Smooth muscle cell of bladder (primary cell): Measurements from ENCODE around the gene LYSMD1. TPM values are rescaled to one million over a fixed set of nuclear protein-coding genes. Genes with fewer than 3 reads are reported as not detected.

Source experiments
- total RNA-seq: library from RNA; depleted of rRNA; stranded (reverse); fragments of >200 nt; gene quantifications from 2 replicates; pipeline ENCODE4 v1.2.3, GENCODE V29; 2014

The LYSMD1 gene
- 6.5 and 7.2 TPM in 2 replicates for total RNA-seq

GRCh38 chr1:151165738-151166504, at the start of gene LYSMD1, which contains the start of gene SCNM1:
Gene LYSMD1 (minus strand): TSS chr1:151165902. CDS start chr1:151165258, 644 bp downstream.
Gene SCNM1 (plus strand): TSS chr1:151166144. CDS start chr1:151166153, 9 bp downstream.

GRCh38 chr1:151198254-151199127, 32.8 kb upstream of the LYSMD1 start, which contains the start of gene PIP5K1A:
Gene PIP5K1A (plus strand): TSS chr1:151198552. CDS start chr1:151198997, 445 bp downstream.

GRCh38 chr1:151189637-151190445, 24.1 kb upstream of the LYSMD1 start, which contains the start of gene VPS72:
Gene VPS72 (minus strand): TSS chr1:151190197. CDS start chr1:151190121, 76 bp downstream.

GRCh38 chr1:151175863-151176262, 10.2 kb upstream of the LYSMD1 start, which contains the start of gene TMOD4:
Gene TMOD4 (minus strand): TSS chr1:151175981. CDS start chr1:151174875, 1,106 bp downstream.

GRCh38 chr1:151156515-151156819, 9.2 kb downstream of the LYSMD1 start, which contains the start of gene TNFAIP8L2:
Gene TNFAIP8L2 (plus strand): TSS chr1:151156649. CDS start chr1:151158698, 2,049 bp downstream.

GRCh38 chr1:151146412-151147131, 19.1 kb downstream of the LYSMD1 start, which contains the start of gene SEMA6C:
Gene SEMA6C (minus strand): TSS chr1:151146631. CDS start chr1:151142621, 4,010 bp downstream.

Other genes starting within 250 kb of the LYSMD1 start
- 27.9 and 28.1 TPM in 2 replicates for gene SETDB1, start 239.5 kb downstream of the LYSMD1 start, total RNA-seq
- 86.9 and 125 TPM in 2 replicates for gene CERS2, start 191.1 kb downstream of the LYSMD1 start, total RNA-seq
- 0.14 and 0.28 TPM in 2 replicates for gene ANXA9, start 183.6 kb downstream of the LYSMD1 start, total RNA-seq
- 6.4 and 6.6 TPM in 2 replicates for gene MINDY1, start 159.0 kb downstream of the LYSMD1 start, total RNA-seq
- gene PRUNE1, start 157.5 kb downstream of the LYSMD1 start, total RNA-seq, result 5.5 and 8.1 TPM in 2 replicates
- gene BNIPL, start 129.3 kb downstream of the LYSMD1 start, total RNA-seq, result 0.14 and 0.18 TPM in 2 replicates
- 0.85 and 2.2 TPM in 2 replicates for gene C1orf56, start 118.2 kb downstream of the LYSMD1 start, total RNA-seq
- 38.3 and 42.8 TPM in 2 replicates for gene CDC42SE1, start 106.3 kb downstream of the LYSMD1 start, total RNA-seq
- gene MLLT11, start 105.5 kb downstream of the LYSMD1 start, total RNA-seq, result 3.0 and 3.1 TPM in 2 replicates
- 15.2 and 19.6 TPM in 2 replicates for gene GABPB2, start 95.1 kb downstream of the LYSMD1 start, total RNA-seq
- gene SEMA6C, start 19.3 kb downstream of the LYSMD1 start, total RNA-seq, result 0.43 and 1.0 TPM in 2 replicates
- not detected in 2 replicates for gene TNFAIP8L2, start 9.3 kb downstream of the LYSMD1 start, total RNA-seq
- gene SCNM1, start 242 bp upstream of the LYSMD1 start, total RNA-seq, result 28.6 and 33.4 TPM in 2 replicates
- gene TMOD4, start 10.1 kb upstream of the LYSMD1 start, total RNA-seq, result not detected in 2 replicates
- gene VPS72, start 24.3 kb upstream of the LYSMD1 start, total RNA-seq, result 37.0 and 40.6 TPM in 2 replicates
- 54.5 and 60.6 TPM in 2 replicates for gene PIP5K1A, start 32.6 kb upstream of the LYSMD1 start, total RNA-seq
- 252 and 275 TPM in 2 replicates for gene PSMD4, start 88.8 kb upstream of the LYSMD1 start, total RNA-seq
- gene ZNF687, start 116.4 kb upstream of the LYSMD1 start, total RNA-seq, result 7.0 and 7.9 TPM in 2 replicates
- 32.0 and 38.9 TPM in 2 replicates for gene PI4KB, start 161.5 kb upstream of the LYSMD1 start, total RNA-seq
- gene RFX5, start 181.3 kb upstream of the LYSMD1 start, total RNA-seq, result 26.0 and 30.9 TPM in 2 replicates
- 43.2 and 75.7 TPM in 2 replicates for gene SELENBP1, start 206.8 kb upstream of the LYSMD1 start, total RNA-seq
- gene PSMB4, start 233.7 kb upstream of the LYSMD1 start, total RNA-seq, result 426 and 520 TPM in 2 replicates